ENCODE measurements around the gene TTLL1.

The TTLL1 gene

DNA sequence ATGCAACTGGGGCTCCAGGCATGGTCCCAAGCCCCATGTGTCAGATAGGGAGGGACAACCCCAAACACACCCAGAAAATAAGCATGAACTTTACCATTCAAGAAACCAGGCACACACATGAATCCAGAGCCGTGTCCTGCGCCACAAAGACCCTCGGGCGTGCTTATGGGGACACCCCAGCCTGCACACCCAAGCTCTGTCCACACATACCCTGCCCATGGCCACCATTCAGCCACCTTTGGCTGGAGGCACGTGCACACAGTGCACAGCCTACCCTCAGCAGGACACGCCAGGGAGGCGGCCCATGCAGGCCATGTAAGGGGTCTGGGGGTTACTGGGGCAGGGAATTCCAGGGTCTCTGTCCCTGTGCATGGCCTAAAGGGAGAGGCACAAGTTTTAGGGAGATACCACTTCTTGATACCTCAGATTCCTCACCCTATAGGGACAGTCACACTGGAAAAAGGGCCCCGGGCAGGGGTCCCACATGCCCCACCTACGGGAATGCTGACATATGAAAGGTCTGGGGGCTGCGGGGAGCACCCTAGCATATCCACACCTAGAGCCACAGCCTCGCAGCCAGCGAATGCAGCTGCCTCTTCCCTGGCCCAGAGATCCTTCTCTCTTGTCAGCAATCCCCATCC is 94.8 kb downstream of the TTLL1 start:
- DNase-seq (ENCODE audit: insufficient read length) = no peak
- no peak for FAIRE-seq
- no peak for TF ChIP-seq TAF1 (IDR thresholded peaks at IDR 0.05; ENCODE audit: borderline replicate concordance, low read depth, low read length)
- TF ChIP-seq POLR2AphosphoS5 (IDR thresholded peaks at IDR 0.05; ENCODE audit: low read depth, low read length) = no peak
- no peak for TF ChIP-seq POLR2A (IDR thresholded peaks at IDR 0.05; ENCODE audit: low read depth, low read length)

DNA sequence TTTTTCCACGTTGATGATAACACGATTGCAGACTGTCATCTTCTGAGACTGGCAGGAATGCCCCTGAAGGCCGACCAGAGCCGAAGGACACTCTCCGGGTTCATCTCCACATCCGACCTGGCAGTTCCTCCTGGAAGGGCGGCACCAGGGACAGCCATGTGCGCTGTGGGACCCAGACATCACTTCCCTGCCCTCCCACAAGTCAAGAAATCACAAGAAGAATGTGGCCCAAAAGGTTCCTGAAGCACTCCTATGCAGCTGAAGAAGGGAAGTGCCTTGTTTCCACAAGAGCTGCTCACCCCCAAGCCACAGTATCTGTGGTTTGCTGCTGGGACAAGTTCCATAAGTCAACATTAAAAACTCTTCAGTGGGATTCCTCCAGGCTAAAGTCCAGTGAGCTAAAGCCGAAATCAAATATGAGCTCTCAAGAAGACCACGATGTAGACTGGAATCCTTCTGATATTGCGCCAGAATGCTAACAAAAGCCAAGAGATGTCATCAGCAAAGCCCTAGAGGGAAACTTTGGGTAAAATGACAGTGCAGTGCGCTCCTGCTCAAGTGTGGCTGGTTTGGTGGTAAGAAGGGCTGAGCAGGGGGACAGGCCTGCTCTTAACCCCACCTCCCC is 95.4 kb downstream of the TTLL1 start:
- DNase-seq (ENCODE audit: insufficient read length) (no peak), FAIRE-seq (no peak)
- TF ChIP-seq TAF1 (IDR thresholded peaks at IDR 0.05; ENCODE audit: borderline replicate concordance, low read depth, low read length) = no peak
- TF ChIP-seq POLR2AphosphoS5 (IDR thresholded peaks at IDR 0.05; ENCODE audit: low read depth, low read length) = no peak
- no peak for TF ChIP-seq POLR2A (IDR thresholded peaks at IDR 0.05; ENCODE audit: low read depth, low read length)

DNA sequence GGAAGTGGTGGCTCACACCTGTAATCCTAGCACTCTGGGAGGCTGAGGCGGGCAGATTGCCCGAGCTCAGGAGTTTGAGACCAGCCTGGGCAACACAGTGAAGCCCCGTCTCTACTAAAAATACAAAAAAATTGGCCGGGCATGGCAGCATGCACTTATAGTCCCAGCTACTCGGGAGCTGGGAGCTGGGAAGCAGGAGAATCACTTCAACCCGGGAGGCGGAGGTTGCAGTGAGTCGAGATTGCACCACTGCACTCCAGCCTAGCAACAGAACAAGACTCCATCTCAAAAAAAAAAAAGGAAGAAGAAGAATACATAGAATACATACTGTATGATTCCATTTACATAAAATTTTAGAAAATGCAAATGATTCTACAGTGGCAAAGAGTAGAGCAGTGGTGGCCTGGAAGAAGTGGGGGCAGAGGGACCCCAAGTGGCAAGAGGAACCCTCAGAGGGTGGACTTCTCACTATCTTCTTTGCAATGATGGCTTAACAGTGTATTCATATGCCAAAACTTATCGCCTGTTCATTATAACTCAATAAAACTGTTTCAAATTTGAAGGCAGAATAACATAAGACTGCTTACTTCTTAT is 96.2 kb downstream of the TTLL1 start:
- DNase-seq (ENCODE audit: insufficient read length) (no peak), FAIRE-seq (no peak)
- TF ChIP-seq POLR2AphosphoS5 (IDR thresholded peaks at IDR 0.05; ENCODE audit: low read depth, low read length) (no peak), POLR2A (IDR thresholded peaks at IDR 0.05; ENCODE audit: low read depth, low read length) (no peak), TAF1 (IDR thresholded peaks at IDR 0.05; ENCODE audit: borderline replicate concordance, low read depth, low read length) (no peak)

DNA sequence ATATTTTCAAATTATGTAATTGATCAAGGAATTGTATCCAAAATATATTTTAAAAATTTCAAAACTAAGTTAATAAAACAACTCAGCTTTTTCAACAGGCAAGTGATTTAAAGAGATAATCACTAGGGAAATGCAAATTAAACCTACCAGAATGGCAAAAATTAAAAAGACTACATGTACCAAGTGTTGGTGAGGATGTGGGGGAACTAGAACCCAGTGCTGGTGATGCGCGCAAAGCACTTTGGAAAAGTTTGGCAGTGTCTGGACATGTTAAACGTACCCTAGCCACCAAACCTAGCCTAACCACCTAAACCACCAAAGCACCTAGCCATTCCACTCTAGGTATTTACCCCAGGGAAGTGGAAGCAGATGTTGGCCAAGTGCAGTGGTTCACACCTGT is 97.1 kb downstream of the TTLL1 start:
- DNase-seq (ENCODE audit: insufficient read length) = no peak
- no peak for TF ChIP-seq POLR2AphosphoS5 (IDR thresholded peaks at IDR 0.05; ENCODE audit: low read depth, low read length)
- TF ChIP-seq TAF1 (IDR thresholded peaks at IDR 0.05; ENCODE audit: borderline replicate concordance, low read depth, low read length) = no peak
- no peak for TF ChIP-seq POLR2A (IDR thresholded peaks at IDR 0.05; ENCODE audit: low read depth, low read length)
- no peak for FAIRE-seq

DNA sequence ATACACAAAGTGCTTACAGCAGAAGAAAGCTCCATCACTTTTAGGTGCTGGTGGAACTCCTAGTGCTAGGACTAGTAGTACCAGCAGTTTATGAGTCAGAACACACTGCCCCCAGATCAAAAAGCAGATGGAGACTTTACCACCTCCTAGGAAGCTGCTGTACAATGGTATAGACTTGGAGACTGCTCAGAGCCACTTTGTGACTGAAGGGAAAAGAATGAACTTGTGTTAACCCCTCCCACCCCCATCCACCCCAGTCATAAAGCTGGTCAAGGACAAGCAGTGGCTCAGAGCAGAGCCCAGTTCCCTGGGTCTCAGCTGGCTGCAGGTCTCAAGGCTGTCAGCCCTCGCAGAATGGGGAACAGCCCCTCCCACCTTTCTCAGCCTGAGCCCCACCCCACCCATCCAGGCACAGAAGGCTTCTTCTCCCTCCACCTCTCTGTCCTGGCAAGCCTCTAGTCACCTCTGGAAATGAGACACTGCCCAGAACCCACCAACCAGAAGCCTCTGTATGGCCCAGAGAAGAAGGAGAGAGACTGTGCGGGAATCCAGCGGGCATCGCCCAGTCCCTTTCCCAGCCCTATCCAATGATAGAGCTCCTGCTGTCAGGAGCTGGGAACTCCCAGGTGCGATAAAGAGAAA is 98.1 kb downstream of the TTLL1 start:
- no peak for FAIRE-seq
- TF ChIP-seq POLR2AphosphoS5 (IDR thresholded peaks at IDR 0.05; ENCODE audit: low read depth, low read length) (no peak), POLR2A (IDR thresholded peaks at IDR 0.05; ENCODE audit: low read depth, low read length) (no peak), TAF1 (IDR thresholded peaks at IDR 0.05; ENCODE audit: borderline replicate concordance, low read depth, low read length) (no peak)

DNA sequence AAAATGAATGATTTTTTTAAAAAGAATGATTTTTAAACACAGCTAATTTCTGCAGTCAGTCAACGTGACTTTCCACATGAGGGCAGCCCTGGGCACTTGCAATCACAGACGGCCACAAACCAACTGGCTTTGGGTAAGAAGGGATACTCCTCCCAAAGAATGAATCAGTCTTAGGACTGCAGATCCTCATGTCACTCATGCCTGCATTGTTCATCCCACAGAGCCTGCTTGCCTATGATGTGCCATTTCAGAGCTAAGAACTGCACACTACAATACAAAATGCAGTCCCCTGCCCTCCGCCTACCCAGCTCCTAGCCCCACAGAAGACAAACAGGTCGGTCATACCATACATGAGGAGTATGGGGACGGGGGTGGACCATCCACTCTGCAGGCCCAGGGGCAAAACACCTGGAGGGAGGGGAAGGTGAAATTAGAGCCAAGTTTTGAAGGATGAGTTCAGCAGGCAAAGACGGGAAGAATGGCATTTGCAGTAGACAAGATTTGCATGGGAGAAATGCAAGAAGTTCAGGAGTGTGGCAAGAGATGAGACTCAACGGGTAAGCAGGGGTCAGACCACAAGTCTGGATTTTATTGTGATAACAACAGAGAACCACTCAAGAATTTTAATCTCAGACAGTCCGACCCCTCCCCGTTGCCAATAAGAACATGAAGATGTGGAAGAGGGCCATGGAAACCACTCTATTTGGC is 98.9 kb downstream of the TTLL1 start:
- TF ChIP-seq TAF1 (IDR thresholded peaks at IDR 0.05; ENCODE audit: borderline replicate concordance, low read depth, low read length) (no peak), POLR2AphosphoS5 (IDR thresholded peaks at IDR 0.05; ENCODE audit: low read depth, low read length) (no peak), POLR2A (IDR thresholded peaks at IDR 0.05; ENCODE audit: low read depth, low read length) (no peak)
- DNase-seq (ENCODE audit: insufficient read length) = no peak
- FAIRE-seq = no peak

More for the DNA sequence above, 98.1 kb downstream of the TTLL1 start:
- no peak for DNase-seq (ENCODE audit: insufficient read length)

All from GM12892 (cell line).